ENCODE data around the gene ERI3.

- TF ChIP-seq CTCF (IDR thresholded peaks at IDR 0.05; ENCODE audit: borderline replicate concordance, extremely low read depth, low read length, poor library complexity, severe bottlenecking): no peak
- no peak for TF ChIP-seq EZH2 (IDR thresholded peaks at IDR 0.05; ENCODE audit: borderline replicate concordance, low read depth, low read length, severe bottlenecking)
These were observed 62.4 kb downstream of the ERI3 start for GRCh38 chr1:44292651-44293050.

Measured in DND-41 (cell line).